H1 (cell line): ENCODE measurements around the gene MLEC. TPM values are rescaled to one million over a fixed set of nuclear protein-coding genes. Genes with fewer than 3 reads are reported as not detected.

Experiments
- CTCF ChIA-PET: fragments of 300-600 bp; sonication (Branson Sonifier 250); formaldehyde crosslinking; loops from one replicate; lab custom pipeline; 2021; ENCODE audit not compliant: partially characterized antibody; lab: Charles Lee
- POLR2A ChIA-PET: fragments of 300-600 bp; sonication (Branson Sonifier 250); formaldehyde crosslinking; loops from one replicate; lab custom pipeline; 2021; ENCODE audit warnings: inconsistent platforms; ENCODE audit not compliant: partially characterized antibody; lab: Charles Lee
- DNase-seq, 2 experiments: peaks; one replicate each; pipeline versions ENCODE4 v3.0.0 to v3.0.0-alpha.2; 2010 to 2022; ENCODE audit warnings: low spot score in 2 of 2, low read depth in 1 of 2, mixed read lengths in 1 of 2
- FAIRE-seq: peaks from 2 replicates; lab custom pipeline; 2011; peaks lifted over from hg19 to GRCh38; lab: Jason Lieb, UNC
- H2AFZ ChIP-seq: 2 replicates; pipeline ENCODE4 v1.8.1; 2012; ENCODE audit warnings: low read length, inconsistent platforms
- H2AK5ac ChIP-seq: 2 replicates; pipeline ENCODE4 v1.6.1; 2013; ENCODE audit warnings: low read depth, low read length
- H2BK120ac ChIP-seq: replicated peaks from 2 replicates; pipeline ENCODE3; 2013; ENCODE audit warnings: low read depth, low read length, inconsistent platforms
- H2BK12ac ChIP-seq: 2 replicates; pipeline ENCODE4 v1.6.1; 2013; ENCODE audit warnings: low read depth, low read length
- H2BK15ac ChIP-seq: 2 replicates; pipeline ENCODE4 v1.6.1; 2013; ENCODE audit warnings: low read length
- H2BK20ac ChIP-seq: 2 replicates; pipeline ENCODE4 v1.6.1; 2013; ENCODE audit warnings: low read length
- H2BK5ac ChIP-seq: 2 replicates; pipeline ENCODE4 v1.6.1; 2013; ENCODE audit warnings: low read depth, low read length
- H3K14ac ChIP-seq: 2 replicates; pipeline ENCODE4 v1.6.1; 2013; ENCODE audit warnings: inconsistent platforms; ENCODE audit not compliant: insufficient read length
- H3K18ac ChIP-seq: 2 replicates; pipeline ENCODE4 v1.6.1; 2013; ENCODE audit warnings: low read length; ENCODE audit errors: extremely low read depth
- H3K23ac ChIP-seq: 2 replicates; pipeline ENCODE4 v1.6.1; 2013; ENCODE audit warnings: inconsistent platforms; ENCODE audit not compliant: insufficient read length
- H3K23me2 ChIP-seq: 2 replicates; pipeline ENCODE4 v1.6.1; 2013; ENCODE audit warnings: low read depth, low read length
- H3K27ac ChIP-seq: 2 replicates; pipeline ENCODE4 v1.6.1; 2011; ENCODE audit warnings: low read depth, low read length, inconsistent platforms
- H3K27me3 ChIP-seq, 4 experiments: replicated peaks in 1 of 4; 1 replicate in 1 of 4; 2 replicates in 3 of 4; pipeline versions ENCODE4 v1.6.1 to v1.8.1; 2011 to 2013; ENCODE audit warnings: low read length in 3 of 4, mild to moderate bottlenecking in 3 of 4, inconsistent platforms in 2 of 4, mixed read lengths in 2 of 4, moderate library complexity in 1 of 4; ENCODE audit not compliant: control insufficient read depth in 3 of 4, insufficient read depth in 3 of 4; ENCODE audit errors: extremely low read depth in 1 of 4
- H3K36me3 ChIP-seq, 4 experiments: 2 replicates each; pipeline versions ENCODE4 v1.6.1 to v1.8.1; 2011 to 2013; ENCODE audit warnings: mild to moderate bottlenecking in 4 of 4, low read length in 3 of 4, moderate library complexity in 2 of 4, control low read depth in 1 of 4, inconsistent platforms in 1 of 4; ENCODE audit not compliant: insufficient read depth in 4 of 4, control insufficient read depth in 2 of 4
- H3K4ac ChIP-seq: replicated peaks from 2 replicates; pipeline ENCODE3; 2013; ENCODE audit warnings: low read length, low read depth, mixed read lengths, inconsistent platforms; ENCODE audit not compliant: insufficient read length
- H3K4me1 ChIP-seq, 4 experiments: replicated peaks in 1 of 4; 1 replicate in 1 of 4; 2 replicates in 3 of 4; pipeline versions ENCODE4 v1.6.1 to v1.8.1; 2011 to 2013; ENCODE audit warnings: low read length in 3 of 4, inconsistent platforms in 2 of 4, mixed read lengths in 1 of 4; ENCODE audit not compliant: insufficient read depth in 4 of 4, control insufficient read depth in 3 of 4
- H3K4me2 ChIP-seq, 2 experiments: 2 replicates each; pipeline versions ENCODE4 v1.6.1 to v1.8.1; 2011 to 2013; ENCODE audit warnings: low read depth in 2 of 2, low read length in 2 of 2, control low read depth in 1 of 2, inconsistent platforms in 1 of 2, mild to moderate bottlenecking in 1 of 2; ENCODE audit not compliant: insufficient read depth in 1 of 2
- H3K4me3 ChIP-seq, 4 experiments: fragments of 200-600, 300-600 bp in 1 of 4; sonication (generic), shearing (Covaris generic), sonication (Bioruptor Twin) in 1 of 4; 2 replicates each; pipeline versions ENCODE4 v1.5.1 to v1.8.1; 2011 to 2016; ENCODE audit warnings: low read length in 4 of 4, low read depth in 3 of 4, control low read depth in 2 of 4, inconsistent platforms in 2 of 4, mild to moderate bottlenecking in 2 of 4, mixed read lengths in 1 of 4, moderate library complexity in 1 of 4; ENCODE audit not compliant: insufficient read depth in 2 of 4; ENCODE audit errors: extremely low read depth in 1 of 4
- H3K56ac ChIP-seq: replicated peaks from 2 replicates; pipeline ENCODE3; 2013; ENCODE audit warnings: low read depth, mild to moderate bottlenecking, mixed read lengths, low read length, inconsistent platforms; ENCODE audit not compliant: insufficient read length
- H3K79me1 ChIP-seq: 2 replicates; pipeline ENCODE4 v1.6.1; 2013; ENCODE audit warnings: low read depth, low read length, control low read depth
- H3K79me2 ChIP-seq, 2 experiments: 2 replicates each; pipeline versions ENCODE4 v1.6.1 to v1.8.1; 2012 to 2013; ENCODE audit warnings: low read length in 2 of 2, mild to moderate bottlenecking in 2 of 2, inconsistent platforms in 1 of 2; ENCODE audit not compliant: insufficient read depth in 2 of 2, control insufficient read depth in 1 of 2
- H3K9ac ChIP-seq, 4 experiments: replicated peaks in 1 of 4; 1 replicate in 1 of 4; 2 replicates in 3 of 4; pipeline versions ENCODE4 v1.6.1 to v1.8.1; 2011 to 2013; ENCODE audit warnings: low read depth in 3 of 4, low read length in 3 of 4, control low read depth in 2 of 4, mild to moderate bottlenecking in 2 of 4, moderate library complexity in 2 of 4, inconsistent platforms in 1 of 4; ENCODE audit errors: extremely low read depth in 1 of 4
- H3K9me3 ChIP-seq, 2 experiments: 2 replicates each; pipeline versions ENCODE4 v1.6.1 to v1.8.1; 2012 to 2013; ENCODE audit warnings: mild to moderate bottlenecking in 2 of 2, moderate library complexity in 2 of 2, control low read depth in 1 of 2, inconsistent platforms in 1 of 2, low read depth in 1 of 2, low read length in 1 of 2, mixed read lengths in 1 of 2; ENCODE audit not compliant: insufficient read depth in 2 of 2
- H4K20me1 ChIP-seq, 2 experiments: replicated peaks in 1 of 2; 2 replicates each; pipeline versions ENCODE3 to v1.8.1; 2011 to 2013; ENCODE audit warnings: inconsistent platforms in 2 of 2, low read length in 2 of 2, mild to moderate bottlenecking in 1 of 2; ENCODE audit not compliant: insufficient read depth in 2 of 2, control insufficient read depth in 1 of 2
- H4K5ac ChIP-seq: 2 replicates; pipeline ENCODE4 v1.6.1; 2013; ENCODE audit warnings: low read length, low read depth, mixed read lengths, inconsistent platforms; ENCODE audit not compliant: insufficient read length
- H4K8ac ChIP-seq: 2 replicates; pipeline ENCODE4 v1.8.0; 2013; ENCODE audit warnings: mild to moderate bottlenecking, moderate library complexity, low read length, inconsistent platforms; ENCODE audit not compliant: insufficient read depth; ENCODE audit errors: extremely low read depth
- H4K91ac ChIP-seq: replicated peaks from 2 replicates; pipeline ENCODE3; 2013; ENCODE audit warnings: low read length, mixed read lengths, inconsistent platforms; ENCODE audit not compliant: insufficient read length
- EP300 ChIP-seq, 2 experiments: IDR thresholded peaks; 1 replicate in 1 of 2; 2 replicates in 1 of 2; pipeline ENCODE4 v1.6.1; 2011 to 2012; ENCODE audit warnings: low read depth in 2 of 2, low read length in 2 of 2, mild to moderate bottlenecking in 2 of 2, borderline replicate concordance in 1 of 2, inconsistent platforms in 1 of 2, moderate library complexity in 1 of 2
- KDM1A ChIP-seq: fragments of 200-600, 300-600 bp; sonication (generic); IDR thresholded peaks from 2 replicates; pipeline ENCODE4 v1.7.1; 2016; ENCODE audit warnings: mild to moderate bottlenecking, low read length, borderline replicate concordance
- ZNF274 ChIP-seq: IDR thresholded peaks from 2 replicates; pipeline ENCODE4 v1.7.0; 2012; ENCODE audit warnings: low read length, borderline replicate concordance; ENCODE audit errors: extremely low read depth
- WGBS, 2 experiments: shearing (Covaris generic) in 1 of 2; methylation state at CpG; one replicate each; pipeline versions ENCODE4 v1.1.6 to v1.1.7; 2013 to 2015; ENCODE audit warnings: low lambda C conversion rate in 2 of 2, mixed read lengths in 2 of 2, inconsistent platforms in 1 of 2, low coverage in 1 of 2, missing lambda C conversion rate in 1 of 2; ENCODE audit not compliant: insufficient replicate concordance in 2 of 2, insufficient coverage in 1 of 2, insufficient read length in 1 of 2; ENCODE audit errors: extremely low coverage in 1 of 2, missing lambda C conversion rate in 1 of 2; 5-methylcytosine and 5-hydroxymethylcytosine counted together
- polyA plus RNA-seq, 7 experiments: library from polyadenylated mRNA; depleted of rRNA in 3 of 7; stranded (reverse) in 5 of 7; unstranded in 2 of 7; fragments of >200 nt in 5 of 7; fragments of 200-250 nt in 2 of 7; gene quantifications; 1 replicate in 5 of 7; 2 replicates in 1 of 7; 4 replicates in 1 of 7; pipeline versions ENCODE4 v1.2.1 to v1.2.3, GENCODE V29; 2011 to 2013; ENCODE audit warnings: missing spikeins in 2 of 7, mixed read lengths in 2 of 7
- total RNA-seq: library from RNA; stranded (reverse); fragmentation: NEBNext Ultra II Directional; extraction: Animal tissue kit (Norgen Biotek cat#: 25700); gene quantifications from 2 replicates; pipeline ENCODE4 v1.2.1, GENCODE V29; 2021
- TF ChIP-seq, protein P1 (sequence below): IDR thresholded peaks from 2 replicates; pipeline ENCODE4 v1.6.1; 2011; ENCODE audit warnings: low read length, improper control_type of control experiment
- TF ChIP-seq, protein P2 (sequence below), 3 experiments: IDR thresholded peaks; 1 replicate in 2 of 3; 2 replicates in 1 of 3; pipeline versions ENCODE4 v1.5.1 to v1.6.1; 2011; ENCODE audit warnings: low read length in 3 of 3, mild to moderate bottlenecking in 3 of 3, inconsistent platforms in 2 of 3, low read depth in 1 of 3, moderate library complexity in 1 of 3; ENCODE audit not compliant: insufficient read depth in 1 of 3; ENCODE audit errors: control extremely low read depth in 1 of 3

The MLEC gene
- total and polyA plus RNA-seq, 2 of the 8 experiments (the other 6 are each of a cell fraction or from before 2014, with no cell fraction given) = 37.1 to 260 TPM

DNA sequence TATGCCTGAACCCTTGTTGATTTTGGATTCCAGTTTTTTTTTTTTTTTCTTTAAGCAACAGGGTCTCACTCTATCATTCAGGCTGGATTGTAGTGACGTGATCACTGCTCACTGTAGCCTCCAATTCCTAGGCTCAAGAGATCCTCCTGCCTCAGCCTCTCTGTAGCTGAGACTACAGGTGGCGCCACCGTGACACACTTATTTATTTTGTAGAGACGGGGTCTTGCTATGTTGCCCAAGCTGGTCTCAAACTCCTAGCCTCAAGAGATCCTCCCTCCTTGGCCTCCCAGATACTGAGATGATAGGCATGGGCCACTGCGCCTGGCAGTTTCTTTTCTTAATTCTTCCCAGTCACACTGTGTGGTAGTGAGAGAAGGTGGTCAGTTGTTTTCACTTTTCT, 63.9 kb downstream of the MLEC start:
- FAIRE-seq (no peak), DNase-seq (no peak)
- no peak overlapping the region for H3K4ac ChIP-seq
- H3K36me3 ChIP-seq = no peaks in the 10 kb centered on the region
- H3K23me2 ChIP-seq = no peaks in the 10 kb centered on the region
- H3K23ac ChIP-seq = no peak overlapping the region
- H2AFZ ChIP-seq = no peak overlapping the region
- no peak overlapping the region for H2AK5ac ChIP-seq
- no peak overlapping the region for H2BK15ac ChIP-seq
- TF ChIP-seq ZNF274 (no peak), KDM1A (0 out of 2 replicates have a peak, but pooled peaks have one; percentile 29), EP300 (IDR thresholded peaks at IDR 0.05; ENCODE audit: borderline replicate concordance in 1 of 2, low read depth in 2 of 2, low read length in 2 of 2) (no peak)
- TF ChIP-seq, protein P1, sequence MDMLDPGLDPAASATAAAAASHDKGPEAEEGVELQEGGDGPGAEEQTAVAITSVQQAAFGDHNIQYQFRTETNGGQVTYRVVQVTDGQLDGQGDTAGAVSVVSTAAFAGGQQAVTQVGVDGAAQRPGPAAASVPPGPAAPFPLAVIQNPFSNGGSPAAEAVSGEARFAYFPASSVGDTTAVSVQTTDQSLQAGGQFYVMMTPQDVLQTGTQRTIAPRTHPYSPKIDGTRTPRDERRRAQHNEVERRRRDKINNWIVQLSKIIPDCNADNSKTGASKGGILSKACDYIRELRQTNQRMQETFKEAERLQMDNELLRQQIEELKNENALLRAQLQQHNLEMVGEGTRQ = no peak
- TF ChIP-seq, protein P2, sequence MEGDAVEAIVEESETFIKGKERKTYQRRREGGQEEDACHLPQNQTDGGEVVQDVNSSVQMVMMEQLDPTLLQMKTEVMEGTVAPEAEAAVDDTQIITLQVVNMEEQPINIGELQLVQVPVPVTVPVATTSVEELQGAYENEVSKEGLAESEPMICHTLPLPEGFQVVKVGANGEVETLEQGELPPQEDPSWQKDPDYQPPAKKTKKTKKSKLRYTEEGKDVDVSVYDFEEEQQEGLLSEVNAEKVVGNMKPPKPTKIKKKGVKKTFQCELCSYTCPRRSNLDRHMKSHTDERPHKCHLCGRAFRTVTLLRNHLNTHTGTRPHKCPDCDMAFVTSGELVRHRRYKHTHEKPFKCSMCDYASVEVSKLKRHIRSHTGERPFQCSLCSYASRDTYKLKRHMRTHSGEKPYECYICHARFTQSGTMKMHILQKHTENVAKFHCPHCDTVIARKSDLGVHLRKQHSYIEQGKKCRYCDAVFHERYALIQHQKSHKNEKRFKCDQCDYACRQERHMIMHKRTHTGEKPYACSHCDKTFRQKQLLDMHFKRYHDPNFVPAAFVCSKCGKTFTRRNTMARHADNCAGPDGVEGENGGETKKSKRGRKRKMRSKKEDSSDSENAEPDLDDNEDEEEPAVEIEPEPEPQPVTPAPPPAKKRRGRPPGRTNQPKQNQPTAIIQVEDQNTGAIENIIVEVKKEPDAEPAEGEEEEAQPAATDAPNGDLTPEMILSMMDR (IDR thresholded peaks at IDR 0.05; ENCODE audit: control extremely low read depth in 1 of 3, insufficient read depth in 1 of 3, low read depth in 1 of 3, low read length in 3 of 3) = peak in 1 of 3 experiments; percentile 2; a peak in 1 of 4 replicates
- H3K4me3 ChIP-seq = no peak overlapping the region
- H2BK20ac ChIP-seq = no peak overlapping the region
- H4K20me1 ChIP-seq = no peaks in the 10 kb centered on the region
- ChIA-PET POLR2A (interaction anchor here (0.6 kb wide), 1 partner anchor 109 kb away, joined by 3 read pairs; no protein-coding TSS in a partner anchor), CTCF (interaction anchor here (0.6 to 1.8 kb wide), 8 partner anchors 9 to 432 kb away, joined by 3 to 6 read pairs (median 3); no protein-coding TSS in a partner anchor)
- no peak overlapping the region for H4K8ac ChIP-seq
- H4K91ac ChIP-seq = no peak overlapping the region
- 92% methylated on average over 5 of the region's 5 CpGs; no CpG with 5 or more reads in 1 of the 2 experiments for WGBS, 2 experiments
- H2BK5ac ChIP-seq = no peak overlapping the region
- no peak overlapping the region for H3K27ac ChIP-seq
- H2BK120ac ChIP-seq = no peak overlapping the region
- H3K27me3 ChIP-seq = no peaks in the 10 kb centered on the region
- H3K56ac ChIP-seq = no peak overlapping the region
- no peak overlapping the region for H3K18ac ChIP-seq
- H3K9me3 ChIP-seq = no peaks in the 10 kb centered on the region
- no peaks in the 10 kb centered on the region for H3K4me1 ChIP-seq
- H3K79me1 ChIP-seq = no peaks in the 10 kb centered on the region
- no peaks in the 10 kb centered on the region for H3K79me2 ChIP-seq
- no peak overlapping the region for H4K5ac ChIP-seq
- no peak overlapping the region for H2BK12ac ChIP-seq
- no peak overlapping the region for H3K9ac ChIP-seq
- no peak overlapping the region for H3K4me2 ChIP-seq
- no peak overlapping the region for H3K14ac ChIP-seq
